GM12801 (cell line): ENCODE results near the gene ANKRD53.

Experiments used
- CTCF ChIP-seq: IDR thresholded peaks from one replicate; pipeline ENCODE4 v1.5.1; 2011; ENCODE audit warnings: control low read depth; ENCODE audit not compliant: insufficient read length; ENCODE audit errors: extremely low read depth

The ANKRD53 gene

DNA sequence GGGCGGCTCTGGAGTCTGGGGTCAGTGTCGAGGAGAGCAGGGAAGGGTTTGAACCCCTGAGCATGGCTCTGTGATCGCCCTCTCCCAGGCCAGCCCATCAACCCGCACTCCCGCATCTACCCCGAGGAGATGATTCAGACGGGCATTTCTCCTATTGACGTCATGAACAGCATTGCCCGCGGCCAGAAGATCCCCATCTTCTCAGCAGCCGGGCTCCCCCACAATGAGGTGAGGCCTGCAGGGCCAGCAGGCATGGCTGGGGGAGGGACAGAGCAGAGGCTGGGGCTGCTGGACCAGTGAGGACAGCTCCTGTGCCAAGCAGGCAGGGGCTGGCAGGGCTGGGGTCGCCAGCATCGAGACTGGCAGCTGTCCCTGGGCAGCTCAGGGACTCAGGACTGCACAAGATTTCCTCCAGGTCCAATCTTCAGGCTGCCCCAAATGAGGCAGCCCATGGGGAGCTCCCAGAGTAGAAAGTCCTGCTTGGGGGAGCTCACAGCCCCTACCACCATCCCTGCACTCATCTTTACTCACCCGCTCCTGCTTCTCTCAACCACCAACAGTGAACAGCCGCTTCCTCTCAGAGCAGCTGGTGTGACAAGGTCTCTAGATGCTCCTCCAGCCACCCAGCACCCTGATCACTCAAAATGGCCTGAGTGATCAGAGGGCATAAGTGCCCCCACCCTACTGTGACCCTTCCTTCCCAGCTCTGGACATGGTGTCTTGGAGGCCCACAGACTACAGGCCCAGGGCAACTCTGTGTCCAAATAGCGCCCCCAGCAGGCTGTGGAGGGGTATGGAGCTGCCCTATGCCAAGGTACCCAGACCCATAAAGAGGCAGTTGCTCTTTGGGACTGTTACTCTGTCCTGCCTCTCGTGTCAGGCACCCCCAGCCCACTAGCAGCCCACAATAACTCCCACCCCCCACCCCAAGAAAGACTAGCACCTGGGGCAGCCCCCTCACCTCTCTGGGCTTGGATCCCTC, 18.3 kb upstream of the ANKRD53 start:
- TF ChIP-seq CTCF = no peak

GRCh38 chr2:70960833-70961647, 17.4 kb upstream of the ANKRD53 start:
- no peak for TF ChIP-seq CTCF

- no peak for TF ChIP-seq CTCF
Observed at GRCh38 chr2:70961648-70961994, 16.8 kb upstream of the ANKRD53 start.

DNA sequence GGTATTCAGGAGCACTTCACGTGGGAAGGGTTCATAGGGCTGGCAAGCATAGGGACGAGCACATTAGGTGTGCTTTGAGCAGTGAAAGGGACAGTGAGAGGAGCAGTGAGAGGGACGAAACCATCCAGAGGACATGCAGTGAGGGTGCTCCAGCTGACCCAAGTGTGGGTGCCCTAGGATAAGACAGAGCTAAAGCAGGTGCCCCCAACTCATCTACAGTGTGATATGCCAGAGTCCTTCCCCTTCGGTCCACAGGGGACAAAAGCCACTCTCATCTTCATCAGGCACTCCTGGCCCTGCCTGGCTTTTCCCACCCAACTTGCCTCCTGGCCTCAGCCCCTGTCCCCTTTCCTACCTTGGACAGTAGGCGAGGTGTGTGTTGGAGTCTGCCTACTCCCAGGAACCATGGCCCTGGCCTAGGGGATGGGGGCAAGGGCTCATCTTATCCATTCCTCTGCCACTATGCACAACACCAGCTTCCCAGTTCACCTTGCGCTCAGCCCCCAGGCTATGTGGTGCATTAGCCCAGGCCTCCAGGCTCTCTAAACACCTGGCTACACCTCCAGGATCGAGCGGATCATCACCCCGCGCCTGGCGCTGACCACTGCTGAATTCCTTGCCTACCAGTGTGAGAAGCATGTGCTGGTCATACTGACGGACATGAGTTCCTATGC, 16.1 kb upstream of the ANKRD53 start:
- no peak for TF ChIP-seq CTCF

- TF ChIP-seq CTCF = no peak
Observed at GRCh38 chr2:70962885-70963878, 15.2 kb upstream of the ANKRD53 start.

DNA sequence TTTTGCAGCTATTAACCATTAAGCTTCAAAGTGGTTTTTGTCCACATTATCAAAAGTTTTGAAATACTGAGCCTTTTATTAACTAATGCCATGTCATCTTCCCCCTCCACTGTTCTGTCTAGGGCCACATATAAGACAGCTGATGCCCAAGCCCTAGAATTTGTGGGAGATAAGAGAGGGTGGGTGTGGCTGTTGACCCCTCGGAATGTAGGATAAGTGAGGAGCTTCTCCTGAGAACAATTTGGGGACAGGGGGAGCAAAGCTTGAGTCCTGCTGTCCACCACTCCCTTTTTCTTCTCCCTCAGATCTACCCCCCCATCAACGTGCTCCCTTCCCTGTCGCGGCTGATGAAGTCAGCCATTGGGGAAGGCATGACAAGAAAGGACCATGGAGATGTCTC, 14.3 kb upstream of the ANKRD53 start:
- TF ChIP-seq CTCF = no peak
